Measurements from ENCODE around the gene TRIM13. TPM values are rescaled to one million over a fixed set of nuclear protein-coding genes. Genes with fewer than 3 reads are reported as not detected.

The TRIM13 gene
- total RNA-seq, 6 experiments from 2014 or later = 5.6 to 10.8 (median 7.3) TPM

GRCh38 chr13:50016444-50016843 lies 19.6 kb downstream of the TRIM13 start:
- no peaks in the 10 kb centered on the region for H3K9me3 ChIP-seq
- no peaks in the 10 kb centered on the region for H3K27me3 ChIP-seq
- TF ChIP-seq CTCF (IDR thresholded peaks at IDR 0.05) (no peak), POLR2A (IDR thresholded peaks at IDR 0.05) (no peak)
- DNase-seq (no peak), ATAC-seq (no peak)
- no peaks in the 10 kb centered on the region for H3K4me1 ChIP-seq
- H3K36me3 ChIP-seq = peaks cover 0 to 16% (median 11%) of the 10 kb centered on the region in 4 donors
- 80% methylated on average over 2 of the region's 2 CpGs for WGBS (ENCODE audit: insufficient coverage, low coverage, low lambda C conversion rate, missing lambda C conversion rate)
- no peak overlapping the region for H3K4me3 ChIP-seq
- H3K27ac ChIP-seq = no peak overlapping the region
- intact Hi-C loops (cut with DNase I) = no loop called here

- ATAC-seq (no peak), DNase-seq (no peak)
- H3K4me1 ChIP-seq = no peaks in the 10 kb centered on the region
- H3K36me3 ChIP-seq = peaks cover 0 to 8% (median 5%) of the 10 kb centered on the region in 4 donors
- no peaks in the 10 kb centered on the region for H3K9me3 ChIP-seq
- no peaks in the 10 kb centered on the region for H3K27me3 ChIP-seq
- TF ChIP-seq CTCF (IDR thresholded peaks at IDR 0.05) (no peak), POLR2A (IDR thresholded peaks at IDR 0.05) (no peak)
- intact Hi-C loops (cut with DNase I) = no loop called here
- H3K27ac ChIP-seq = no peak overlapping the region
- no peak overlapping the region for H3K4me3 ChIP-seq
These were observed 21.0 kb downstream of the TRIM13 start for GRCh38 chr13:50017819-50018218.

GRCh38 chr13:50025436-50025835 lies 28.6 kb downstream of the TRIM13 start:
- ATAC-seq = no peak
- H3K36me3 ChIP-seq = peaks cover 0 to 5% (median 0%) of the 10 kb centered on the region in 4 donors
- H3K9me3 ChIP-seq = no peaks in the 10 kb centered on the region
- WGBS (ENCODE audit: insufficient coverage, low coverage, low lambda C conversion rate, missing lambda C conversion rate) = 46% methylated on average over 1 of the region's 1 CpG
- H3K4me3 ChIP-seq = no peak overlapping the region
- no peaks in the 10 kb centered on the region for H3K27me3 ChIP-seq
- DNase-seq = no peak
- TF ChIP-seq POLR2A (IDR thresholded peaks at IDR 0.05) (no peak), CTCF (IDR thresholded peaks at IDR 0.05) (no peak)
- H3K4me1 ChIP-seq = peaks cover 0 to 10% (median 4%) of the 10 kb centered on the region in 4 donors
- intact Hi-C loops (cut with DNase I) = no loop called here
- H3K27ac ChIP-seq = no peak overlapping the region

GRCh38 chr13:50026788-50027473 lies 30.1 kb downstream of the TRIM13 start:
- Histone ChIP-seq H3K27ac (no peak overlapping the region), H3K27me3 (no peaks in the 10 kb centered on the region), H3K4me3 (no peak overlapping the region), H3K4me1 (peaks cover 0 to 10% (median 4%) of the 10 kb centered on the region in 4 donors), H3K36me3 (no peaks in the 10 kb centered on the region), H3K9me3 (no peaks in the 10 kb centered on the region)
- ATAC-seq (peak; percentile 60 to 86 (median 66)), DNase-seq (no peak)
- TF ChIP-seq POLR2A (IDR thresholded peaks at IDR 0.05) (no peak), CTCF (IDR thresholded peaks at IDR 0.05) (no peak)
- WGBS (ENCODE audit: insufficient coverage, low coverage, low lambda C conversion rate, missing lambda C conversion rate) = 64% methylated on average over 2 of the region's 2 CpGs
- intact Hi-C loops (cut with DNase I) = no loop called here
